ENCODE measurements around the gene FAM50B.
"Not testable (repeated sequence)": the region's sequence is repeated elsewhere in the genome, so short reads cannot be mapped to it uniquely, and the experiment has no call there.

The FAM50B gene

GRCh38 chr6:3849681-3850450, 693 bp downstream of the FAM50B start:
- no peak for DNase-seq (ENCODE audit: low read depth in 2 of 2)

GRCh38 chr6:3850451-3851203, 1.5 kb downstream of the FAM50B start:
- no peak for DNase-seq (ENCODE audit: low read depth in 2 of 2)

- DNase-seq (ENCODE audit: low read depth in 2 of 2): no peak
These were observed 2.7 kb downstream of the FAM50B start for GRCh38 chr6:3851839-3852238.

GRCh38 chr6:3852391-3852790, 3.2 kb downstream of the FAM50B start:
- no peak for DNase-seq (ENCODE audit: low read depth in 2 of 2)

- no peak for DNase-seq (ENCODE audit: low read depth in 2 of 2)
These were observed 6.7 kb downstream of the FAM50B start for GRCh38 chr6:3855866-3856265.

- no peak for DNase-seq (ENCODE audit: low read depth in 2 of 2)
These were observed 7.4 kb downstream of the FAM50B start for GRCh38 chr6:3856576-3856975.

- DNase-seq (ENCODE audit: low read depth in 2 of 2): no peak
These were observed 8.6 kb downstream of the FAM50B start for GRCh38 chr6:3857468-3858456.

- no peak for DNase-seq (ENCODE audit: low read depth in 2 of 2)
These were observed 10.8 kb downstream of the FAM50B start for GRCh38 chr6:3859878-3860552.

GRCh38 chr6:3861424-3861823, 12.3 kb downstream of the FAM50B start:
- no peak for DNase-seq (ENCODE audit: low read depth in 2 of 2)

- DNase-seq (ENCODE audit: low read depth in 2 of 2): no peak
These were observed 12.9 kb downstream of the FAM50B start for GRCh38 chr6:3862038-3862437.

GRCh38 chr6:3863322-3863721, 14.1 kb downstream of the FAM50B start:
- DNase-seq (ENCODE audit: low read depth in 2 of 2): not testable (repeated sequence)

- no peak for DNase-seq (ENCODE audit: low read depth in 2 of 2)
These were observed 16.3 kb downstream of the FAM50B start for GRCh38 chr6:3865463-3865862.

- DNase-seq (ENCODE audit: low read depth in 2 of 2): no peak
These were observed 18.7 kb downstream of the FAM50B start for GRCh38 chr6:3867641-3868502.

- no peak for DNase-seq (ENCODE audit: low read depth in 2 of 2)
These were observed 19.4 kb downstream of the FAM50B start for GRCh38 chr6:3868544-3868943.

- DNase-seq (ENCODE audit: low read depth in 2 of 2): no peak
These were observed 20.1 kb downstream of the FAM50B start for GRCh38 chr6:3869284-3869631.

GRCh38 chr6:3869632-3870527, 20.7 kb downstream of the FAM50B start:
- no peak for DNase-seq (ENCODE audit: low read depth in 2 of 2)

GRCh38 chr6:3870528-3870925, 21.4 kb downstream of the FAM50B start:
- DNase-seq (ENCODE audit: low read depth in 2 of 2): no peak

GRCh38 chr6:3871515-3871914, 22.3 kb downstream of the FAM50B start:
- DNase-seq (ENCODE audit: low read depth in 2 of 2): no peak

GRCh38 chr6:3871939-3872338, 22.8 kb downstream of the FAM50B start:
- DNase-seq (ENCODE audit: low read depth in 2 of 2): no peak

Measured in stimulated activated CD8-positive, alpha-beta memory T cell treated with anti-CD3 and anti-CD28 coated beads, Interleukin-15, amount 100 ng/mL, for 4 hours (primary cell).